GM12875 (cell line): ENCODE data around the gene ZNF124.

Experiments
- H3K4me3 ChIP-seq: one replicate; pipeline ENCODE4 v1.5.1; 2011; ENCODE audit warnings: low read depth, low read length, control low read depth
- TF ChIP-seq, protein P1 (sequence below): IDR thresholded peaks from 2 replicates; pipeline ENCODE4 v1.5.1; 2011; ENCODE audit warnings: low read depth, mild to moderate bottlenecking, control low read depth, inconsistent platforms, low read length, moderate library complexity, borderline replicate concordance; ENCODE audit not compliant: insufficient read depth

ZNF124 gene

DNA sequence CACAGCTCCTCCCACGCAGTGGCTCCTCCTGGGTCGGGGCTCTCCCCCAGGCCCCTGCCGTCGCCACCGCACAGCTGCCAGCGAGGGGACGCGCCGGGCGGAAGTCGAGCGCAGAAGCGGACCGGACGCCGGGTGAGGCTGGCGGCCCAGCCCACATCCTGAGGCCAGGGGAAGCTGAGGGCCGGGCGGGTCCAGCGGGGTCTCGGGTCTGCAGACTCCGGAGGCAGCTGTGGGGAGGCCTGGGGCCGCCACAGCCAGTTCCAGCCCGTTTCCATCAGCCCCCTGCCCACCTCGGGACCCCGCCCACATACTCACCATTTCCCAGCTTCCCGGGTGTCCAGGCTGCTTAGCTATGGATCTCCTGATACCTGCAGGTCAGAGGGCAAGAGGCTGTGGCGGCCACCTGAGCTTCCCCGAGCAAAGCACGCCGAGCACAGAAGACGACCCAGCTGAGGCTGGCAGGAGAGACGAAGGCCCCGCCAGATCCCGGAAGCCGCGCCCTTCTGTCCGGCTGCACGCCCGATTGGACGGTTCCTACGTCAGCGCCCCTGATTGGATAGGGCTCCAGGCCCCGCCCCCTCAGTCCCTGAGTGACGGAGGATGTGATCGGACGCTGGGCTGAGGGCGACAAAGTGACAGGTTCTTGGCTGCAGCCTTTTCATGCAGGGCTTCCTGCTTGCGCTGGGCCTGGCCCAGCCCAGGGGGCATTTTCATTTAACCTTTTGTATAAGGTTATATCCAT lies 38.7 kb upstream of the ZNF124 start:
- TF ChIP-seq, protein P1, sequence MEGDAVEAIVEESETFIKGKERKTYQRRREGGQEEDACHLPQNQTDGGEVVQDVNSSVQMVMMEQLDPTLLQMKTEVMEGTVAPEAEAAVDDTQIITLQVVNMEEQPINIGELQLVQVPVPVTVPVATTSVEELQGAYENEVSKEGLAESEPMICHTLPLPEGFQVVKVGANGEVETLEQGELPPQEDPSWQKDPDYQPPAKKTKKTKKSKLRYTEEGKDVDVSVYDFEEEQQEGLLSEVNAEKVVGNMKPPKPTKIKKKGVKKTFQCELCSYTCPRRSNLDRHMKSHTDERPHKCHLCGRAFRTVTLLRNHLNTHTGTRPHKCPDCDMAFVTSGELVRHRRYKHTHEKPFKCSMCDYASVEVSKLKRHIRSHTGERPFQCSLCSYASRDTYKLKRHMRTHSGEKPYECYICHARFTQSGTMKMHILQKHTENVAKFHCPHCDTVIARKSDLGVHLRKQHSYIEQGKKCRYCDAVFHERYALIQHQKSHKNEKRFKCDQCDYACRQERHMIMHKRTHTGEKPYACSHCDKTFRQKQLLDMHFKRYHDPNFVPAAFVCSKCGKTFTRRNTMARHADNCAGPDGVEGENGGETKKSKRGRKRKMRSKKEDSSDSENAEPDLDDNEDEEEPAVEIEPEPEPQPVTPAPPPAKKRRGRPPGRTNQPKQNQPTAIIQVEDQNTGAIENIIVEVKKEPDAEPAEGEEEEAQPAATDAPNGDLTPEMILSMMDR = no peak
- H3K4me3 ChIP-seq = peak overlapping the region; percentile 93

DNA sequence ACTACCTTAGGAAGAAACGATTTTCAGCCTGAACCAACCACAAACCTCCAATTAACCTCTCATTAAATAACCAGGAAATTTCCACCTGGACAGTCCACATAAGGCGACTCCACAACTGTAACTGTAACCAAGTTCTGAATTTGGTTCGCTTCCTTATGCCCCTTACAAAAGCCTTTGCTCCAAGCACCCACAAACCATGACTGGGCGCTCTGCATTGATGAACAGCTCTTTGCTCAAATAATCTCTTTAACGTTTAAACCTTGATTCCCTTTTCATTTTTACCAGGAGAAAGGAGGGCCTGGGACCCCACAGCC lies 38.2 kb upstream of the ZNF124 start:
- TF ChIP-seq, protein P1 = no peak
- H3K4me3 ChIP-seq = peak overlapping the region; percentile 93

DNA sequence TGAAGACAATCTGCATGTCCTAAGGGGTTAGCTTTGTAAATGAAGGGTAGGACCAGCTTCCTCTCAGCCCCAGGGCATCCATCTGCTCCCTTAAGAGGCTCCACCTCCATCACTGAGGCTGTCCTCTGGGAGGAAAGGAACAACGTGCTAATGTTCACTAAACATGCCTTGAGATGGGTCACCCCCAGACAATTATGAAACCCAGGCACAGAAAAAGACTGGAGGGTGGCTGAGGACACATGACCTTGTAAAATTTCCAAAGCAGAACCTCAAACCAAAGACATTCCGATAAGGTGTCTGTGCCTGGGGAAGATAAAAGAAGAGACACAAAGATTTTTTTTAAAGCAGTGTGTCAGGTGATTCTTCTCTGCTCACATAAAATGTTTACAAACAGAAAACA lies 37.6 kb upstream of the ZNF124 start:
- H3K4me3 ChIP-seq = no peak overlapping the region
- TF ChIP-seq, protein P1 = no peak

DNA sequence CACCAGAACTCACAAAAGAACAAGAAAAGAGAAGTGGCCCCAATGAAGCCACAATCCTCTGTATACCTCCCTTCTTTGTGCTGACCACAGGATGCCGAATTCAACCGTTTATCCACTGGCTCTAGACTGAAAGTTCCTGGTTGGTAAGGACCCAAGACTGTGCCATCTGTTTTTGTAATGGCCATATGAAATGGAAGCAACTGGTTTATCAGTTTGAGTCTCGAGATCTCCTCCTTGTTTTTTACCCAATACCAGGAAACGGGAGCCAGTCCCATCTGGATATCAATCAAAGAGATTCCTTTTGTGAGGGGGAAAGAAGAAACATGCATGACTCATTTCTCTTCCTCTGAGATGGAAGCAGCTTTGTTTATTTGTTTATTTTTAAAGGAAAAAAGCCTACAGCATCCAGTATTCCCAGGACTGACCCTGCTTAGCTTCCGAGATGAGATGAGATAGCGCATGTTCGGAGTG lies 32.4 kb upstream of the ZNF124 start:
- no peak overlapping the region for H3K4me3 ChIP-seq
- TF ChIP-seq, protein P1 = no peak

DNA sequence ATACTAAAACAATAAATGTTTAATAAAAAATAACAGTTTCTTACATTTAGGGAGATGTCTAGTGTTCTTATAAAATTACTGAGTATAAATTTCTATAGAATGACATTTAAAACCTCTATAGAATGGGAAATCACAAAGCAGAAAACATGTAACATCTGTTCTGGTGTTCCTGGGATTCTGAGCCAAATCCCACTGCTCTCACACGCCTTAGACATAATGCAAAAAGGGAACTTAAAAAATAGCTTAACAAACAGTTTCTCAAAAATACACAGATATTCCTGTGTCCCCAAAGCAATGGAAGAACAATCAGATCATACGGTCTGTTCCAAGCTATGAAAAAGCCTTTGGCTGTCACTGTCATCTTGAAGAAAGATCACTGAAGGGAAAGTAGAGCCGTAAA lies 27.0 kb upstream of the ZNF124 start:
- TF ChIP-seq, protein P1 = no peak
- H3K4me3 ChIP-seq = no peak overlapping the region

DNA sequence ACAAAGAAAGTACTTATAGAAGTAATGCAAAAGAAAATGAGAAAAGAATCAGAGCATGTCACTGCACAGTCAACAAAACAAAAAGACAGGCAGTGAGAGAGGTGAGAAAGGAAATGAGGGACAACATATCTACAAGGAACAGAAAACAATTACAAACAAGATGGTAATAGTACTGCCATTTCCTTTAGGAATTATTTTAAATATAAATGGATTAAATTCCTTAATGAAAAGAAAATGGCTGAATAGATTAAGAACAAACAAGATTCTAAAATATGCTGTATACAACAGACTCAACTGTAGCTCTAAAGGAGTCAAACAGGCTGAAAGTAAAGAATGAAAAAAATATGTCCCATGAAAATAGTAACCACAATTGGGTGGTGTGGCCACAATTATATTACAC lies 22.1 kb upstream of the ZNF124 start:
- TF ChIP-seq, protein P1 = no peak
- no peak overlapping the region for H3K4me3 ChIP-seq
